GM12878 (cell line): ENCODE data around the gene HOXD3. TPM values are rescaled to one million over a fixed set of nuclear protein-coding genes. Genes with fewer than 3 reads are reported as not detected.

Source experiments
- CEBPB ChIP-seq, 2 experiments: fragments of 150-350 bp in 1 of 2; IDR thresholded peaks; 2 replicates each; pipeline ENCODE4 v1.6.1; 2012 to 2014; ENCODE audit warnings: low read depth in 2 of 2, low read length in 2 of 2, borderline replicate concordance in 1 of 2, inconsistent platforms in 1 of 2
- CREM ChIP-seq: IDR thresholded peaks from 2 replicates; pipeline ENCODE4 v1.6.1; 2014; ENCODE audit warnings: antibody characterized with exemption, low read depth
- EED ChIP-seq: sonication (generic); IDR thresholded peaks from 2 replicates; pipeline ENCODE4 v1.6.1; 2016; ENCODE audit warnings: antibody characterized with exemption, low read depth
- EP300 ChIP-seq, 2 experiments: fragments of 150-350 bp in 1 of 2; IDR thresholded peaks; 2 replicates each; pipeline ENCODE4 v1.6.1; 2011 to 2012; ENCODE audit warnings: low read depth in 2 of 2, low read length in 2 of 2, borderline replicate concordance in 1 of 2, improper control_type of control experiment in 1 of 2, inconsistent platforms in 1 of 2; ENCODE audit not compliant: control insufficient read depth in 1 of 2
- ETV6 ChIP-seq, 2 experiments: fragments of 450-650 bp in 1 of 2; IDR thresholded peaks in 1 of 2; conservative IDR thresholded peaks in 1 of 2; 2 replicates each; pipeline ENCODE4 v1.6.1; 2014; ENCODE audit warnings: antibody characterized with exemption in 1 of 2, borderline replicate concordance in 1 of 2, low read depth in 1 of 2, mild to moderate bottlenecking in 1 of 2, moderate library complexity in 1 of 2
- FOS ChIP-seq: IDR thresholded peaks from 3 replicates; pipeline ENCODE4 v1.6.1; 2011; ENCODE audit warnings: borderline replicate concordance; ENCODE audit not compliant: insufficient read length; ENCODE audit errors: extremely low read depth
- FOXM1 ChIP-seq: IDR thresholded peaks from 2 replicates; pipeline ENCODE4 v1.6.1; 2012; ENCODE audit warnings: low read depth, mild to moderate bottlenecking, inconsistent platforms, low read length, moderate library complexity
- GABPA ChIP-seq: IDR thresholded peaks from 2 replicates; pipeline ENCODE4 v1.6.1; 2014; ENCODE audit warnings: antibody characterized with exemption, low read depth, mild to moderate bottlenecking, inconsistent platforms
- IRF4 ChIP-seq: IDR thresholded peaks from 2 replicates; pipeline ENCODE4 v1.6.1; 2011; ENCODE audit warnings: low read depth, low read length
- JUNB ChIP-seq: IDR thresholded peaks from 2 replicates; pipeline ENCODE4 v1.6.1; 2016; ENCODE audit warnings: antibody characterized with exemption, mild to moderate bottlenecking
- JUND ChIP-seq: IDR thresholded peaks from 2 replicates; pipeline ENCODE4 v1.6.1; 2012; ENCODE audit warnings: low read depth, mild to moderate bottlenecking, low read length, improper control_type of control experiment, moderate library complexity
- LARP7 ChIP-seq: fragments of 450-650 bp; IDR thresholded peaks from 2 replicates; pipeline ENCODE4 v1.6.1; 2017; ENCODE audit warnings: mild to moderate bottlenecking
- SRF ChIP-seq, 2 experiments: IDR thresholded peaks; 2 replicates each; pipeline ENCODE4 v1.6.1; 2011; ENCODE audit warnings: low read depth in 2 of 2, low read length in 2 of 2, mild to moderate bottlenecking in 1 of 2, moderate library complexity in 1 of 2
- SUZ12 ChIP-seq: fragments of 200-600 bp; sonication (generic); IDR thresholded peaks from one replicate; pipeline ENCODE4 v1.6.1; 2018; ENCODE audit warnings: antibody characterized with exemption, mild to moderate bottlenecking; ENCODE audit not compliant: unreplicated experiment
- TCF12 ChIP-seq: IDR thresholded peaks from 2 replicates; pipeline ENCODE4 v1.6.1; 2011; ENCODE audit warnings: low read depth, mild to moderate bottlenecking, low read length
- YBX1 ChIP-seq: fragments of 450-650 bp; IDR thresholded peaks from 2 replicates; pipeline ENCODE4 v1.6.1; 2016; ENCODE audit warnings: antibody characterized with exemption
- ZNF24 ChIP-seq: fragments of 450-650 bp; IDR thresholded peaks from 2 replicates; pipeline ENCODE4 v1.6.1; 2017; ENCODE audit warnings: antibody characterized with exemption, mild to moderate bottlenecking
- ZNF384 ChIP-seq: IDR thresholded peaks from 2 replicates; pipeline ENCODE4 v1.6.1; 2012; ENCODE audit warnings: low read depth, mild to moderate bottlenecking, low read length, improper control_type of control experiment, borderline replicate concordance
- polyA plus RNA-seq, 11 experiments: library from polyadenylated mRNA; depleted of rRNA in 4 of 11; unstranded in 6 of 11; stranded (reverse) in 5 of 11; fragments of >200 nt; fragmentation: Nextera tagmentation in 4 of 11; fragmentation: Illumina TruSeq in 1 of 11; extraction: Ambion mirVana in 4 of 11; extraction: Trizol in 1 of 11; gene quantifications; 1 replicate in 1 of 11; 2 replicates in 10 of 11; pipeline versions ENCODE4 v1.2.1 to v1.2.3, GENCODE V29; 2011 to 2016; ENCODE audit warnings: inconsistent platforms in 2 of 11, missing spikeins in 2 of 11, low read depth in 1 of 11
- total RNA-seq, 4 experiments: library from RNA; depleted of rRNA in 3 of 4; stranded (reverse); fragments of >200 nt in 3 of 4; fragmentation: Illumina TruSeq in 1 of 4; extraction: Trizol in 1 of 4; gene quantifications; 2 replicates each; pipeline versions ENCODE4 v1.2.1 to v1.2.3, GENCODE V29; 2013 to 2021
- TF ChIP-seq, protein P1 (sequence below): fragments of 450-650 bp; IDR thresholded peaks from 2 replicates; pipeline ENCODE4 v1.6.1; 2018; ENCODE audit warnings: borderline replicate concordance, mild to moderate bottlenecking; ENCODE audit not compliant: partially characterized antibody
- TF ChIP-seq, protein P2 (sequence below): IDR thresholded peaks from 2 replicates; pipeline ENCODE4 v1.6.1; 2012; ENCODE audit warnings: low read depth, low read length, improper control_type of control experiment
- TF ChIP-seq, protein P3 (sequence below): fragments of 450-650 bp; IDR thresholded peaks from 2 replicates; pipeline ENCODE4 v1.6.1; 2017; ENCODE audit warnings: mild to moderate bottlenecking, moderate library complexity
- TF ChIP-seq, protein P4 (sequence below): IDR thresholded peaks from 2 replicates; pipeline ENCODE4 v1.6.1; 2012; ENCODE audit warnings: low read depth, low read length, improper control_type of control experiment

HOXD3 gene
- total and polyA plus RNA-seq, 10 of the 15 experiments (the other 5 are each of a cell fraction or from before 2014, with no cell fraction given), result not detected

DNA sequence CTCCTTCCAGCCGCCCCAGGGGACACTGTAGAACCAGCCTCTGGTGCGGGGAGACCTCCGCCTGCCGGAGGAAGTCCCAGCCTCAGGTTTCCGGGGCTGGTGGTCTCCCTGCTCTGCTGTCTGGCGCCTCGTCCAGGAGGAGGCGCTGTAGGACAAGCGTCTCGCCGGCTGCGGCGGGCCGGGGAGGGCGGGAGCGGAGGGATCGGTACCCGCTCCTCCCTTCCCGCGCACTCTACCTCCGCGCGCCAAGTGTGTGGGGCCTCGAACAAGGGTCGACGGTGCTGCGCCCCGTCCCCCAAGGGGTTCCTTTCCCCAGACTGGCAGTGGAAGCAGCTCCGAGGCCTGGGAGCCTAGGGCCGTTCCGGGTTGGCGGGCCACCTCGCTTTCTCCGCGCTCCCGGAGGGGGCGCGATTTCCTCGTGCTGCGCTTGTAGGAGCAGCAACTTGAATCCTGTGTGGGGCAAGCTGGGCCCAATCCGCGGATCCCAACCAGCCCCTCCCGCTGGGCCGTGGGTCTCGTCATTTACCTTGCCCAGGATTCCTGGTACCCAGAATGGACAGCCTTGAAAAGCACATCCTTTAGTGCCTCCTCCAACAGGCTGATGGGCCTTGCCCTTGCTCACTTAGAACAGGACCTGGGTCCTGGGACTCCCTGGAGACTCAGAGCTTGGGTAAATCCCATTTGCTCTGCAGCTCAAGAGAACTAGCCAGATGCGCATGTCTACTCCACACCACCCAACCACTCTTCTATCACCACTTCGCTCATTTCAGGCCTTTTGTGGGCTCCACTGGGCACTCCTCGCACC lies 16.4 kb upstream of the HOXD3 start (continued):
- TF ChIP-seq, protein P1, sequence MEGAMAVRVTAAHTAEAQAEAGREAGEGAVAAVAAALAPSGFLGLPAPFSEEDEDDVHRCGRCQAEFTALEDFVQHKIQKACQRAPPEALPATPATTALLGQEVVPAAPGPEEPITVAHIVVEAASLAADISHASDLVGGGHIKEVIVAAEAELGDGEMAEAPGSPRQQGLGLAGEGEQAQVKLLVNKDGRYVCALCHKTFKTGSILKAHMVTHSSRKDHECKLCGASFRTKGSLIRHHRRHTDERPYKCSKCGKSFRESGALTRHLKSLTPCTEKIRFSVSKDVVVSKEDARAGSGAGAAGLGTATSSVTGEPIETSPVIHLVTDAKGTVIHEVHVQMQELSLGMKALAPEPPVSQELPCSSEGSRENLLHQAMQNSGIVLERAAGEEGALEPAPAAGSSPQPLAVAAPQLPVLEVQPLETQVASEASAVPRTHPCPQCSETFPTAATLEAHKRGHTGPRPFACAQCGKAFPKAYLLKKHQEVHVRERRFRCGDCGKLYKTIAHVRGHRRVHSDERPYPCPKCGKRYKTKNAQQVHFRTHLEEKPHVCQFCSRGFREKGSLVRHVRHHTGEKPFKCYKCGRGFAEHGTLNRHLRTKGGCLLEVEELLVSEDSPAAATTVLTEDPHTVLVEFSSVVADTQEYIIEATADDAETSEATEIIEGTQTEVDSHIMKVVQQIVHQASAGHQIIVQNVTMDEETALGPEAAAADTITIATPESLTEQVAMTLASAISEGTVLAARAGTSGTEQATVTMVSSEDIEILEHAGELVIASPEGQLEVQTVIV, result no peak
- TF ChIP-seq FOS, result no peak
- TF ChIP-seq FOXM1, result peak; percentile 34; the same call in 1 of the 2 replicates
- no peak for TF ChIP-seq SRF (IDR thresholded peaks at IDR 0.05; ENCODE audit: low read depth in 2 of 2, low read length in 2 of 2)
- TF ChIP-seq CEBPB (IDR thresholded peaks at IDR 0.05; ENCODE audit: borderline replicate concordance in 1 of 2, low read depth in 2 of 2, low read length in 2 of 2), result no peak
- TF ChIP-seq EP300 (IDR thresholded peaks at IDR 0.05; ENCODE audit: borderline replicate concordance in 1 of 2, control insufficient read depth in 1 of 2, low read depth in 2 of 2, low read length in 2 of 2), result no peak
- no peak for TF ChIP-seq ETV6 (conservative IDR thresholded peaks at IDR 0.05 in 1 of 2, IDR thresholded peaks at IDR 0.05 in 1 of 2; ENCODE audit: borderline replicate concordance in 1 of 2, low read depth in 1 of 2)
- TF ChIP-seq TCF12, result no peak
- TF ChIP-seq SUZ12, result no peak
- TF ChIP-seq ZNF384, result no peak
- TF ChIP-seq GABPA, result no peak
- TF ChIP-seq JUND, result no peak
- TF ChIP-seq, protein P2, sequence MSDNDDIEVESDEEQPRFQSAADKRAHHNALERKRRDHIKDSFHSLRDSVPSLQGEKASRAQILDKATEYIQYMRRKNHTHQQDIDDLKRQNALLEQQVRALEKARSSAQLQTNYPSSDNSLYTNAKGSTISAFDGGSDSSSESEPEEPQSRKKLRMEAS, result peak; percentile 53; the same call in 1 of the 2 replicates
- TF ChIP-seq CREM, result no peak
- no peak for TF ChIP-seq ZNF24
- no peak for TF ChIP-seq YBX1
- TF ChIP-seq LARP7, result peak; percentile 87
- TF ChIP-seq, protein P3, sequence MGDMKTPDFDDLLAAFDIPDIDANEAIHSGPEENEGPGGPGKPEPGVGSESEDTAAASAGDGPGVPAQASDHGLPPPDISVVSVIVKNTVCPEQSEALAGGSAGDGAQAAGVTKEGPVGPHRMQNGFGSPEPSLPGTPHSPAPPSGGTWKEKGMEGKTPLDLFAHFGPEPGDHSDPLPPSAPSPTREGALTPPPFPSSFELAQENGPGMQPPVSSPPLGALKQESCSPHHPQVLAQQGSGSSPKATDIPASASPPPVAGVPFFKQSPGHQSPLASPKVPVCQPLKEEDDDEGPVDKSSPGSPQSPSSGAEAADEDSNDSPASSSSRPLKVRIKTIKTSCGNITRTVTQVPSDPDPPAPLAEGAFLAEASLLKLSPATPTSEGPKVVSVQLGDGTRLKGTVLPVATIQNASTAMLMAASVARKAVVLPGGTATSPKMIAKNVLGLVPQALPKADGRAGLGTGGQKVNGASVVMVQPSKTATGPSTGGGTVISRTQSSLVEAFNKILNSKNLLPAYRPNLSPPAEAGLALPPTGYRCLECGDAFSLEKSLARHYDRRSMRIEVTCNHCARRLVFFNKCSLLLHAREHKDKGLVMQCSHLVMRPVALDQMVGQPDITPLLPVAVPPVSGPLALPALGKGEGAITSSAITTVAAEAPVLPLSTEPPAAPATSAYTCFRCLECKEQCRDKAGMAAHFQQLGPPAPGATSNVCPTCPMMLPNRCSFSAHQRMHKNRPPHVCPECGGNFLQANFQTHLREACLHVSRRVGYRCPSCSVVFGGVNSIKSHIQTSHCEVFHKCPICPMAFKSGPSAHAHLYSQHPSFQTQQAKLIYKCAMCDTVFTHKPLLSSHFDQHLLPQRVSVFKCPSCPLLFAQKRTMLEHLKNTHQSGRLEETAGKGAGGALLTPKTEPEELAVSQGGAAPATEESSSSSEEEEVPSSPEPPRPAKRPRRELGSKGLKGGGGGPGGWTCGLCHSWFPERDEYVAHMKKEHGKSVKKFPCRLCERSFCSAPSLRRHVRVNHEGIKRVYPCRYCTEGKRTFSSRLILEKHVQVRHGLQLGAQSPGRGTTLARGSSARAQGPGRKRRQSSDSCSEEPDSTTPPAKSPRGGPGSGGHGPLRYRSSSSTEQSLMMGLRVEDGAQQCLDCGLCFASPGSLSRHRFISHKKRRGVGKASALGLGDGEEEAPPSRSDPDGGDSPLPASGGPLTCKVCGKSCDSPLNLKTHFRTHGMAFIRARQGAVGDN, result 0 out of 2 replicates have a peak, but pooled peaks have one; percentile 25
- TF ChIP-seq, protein P4, sequence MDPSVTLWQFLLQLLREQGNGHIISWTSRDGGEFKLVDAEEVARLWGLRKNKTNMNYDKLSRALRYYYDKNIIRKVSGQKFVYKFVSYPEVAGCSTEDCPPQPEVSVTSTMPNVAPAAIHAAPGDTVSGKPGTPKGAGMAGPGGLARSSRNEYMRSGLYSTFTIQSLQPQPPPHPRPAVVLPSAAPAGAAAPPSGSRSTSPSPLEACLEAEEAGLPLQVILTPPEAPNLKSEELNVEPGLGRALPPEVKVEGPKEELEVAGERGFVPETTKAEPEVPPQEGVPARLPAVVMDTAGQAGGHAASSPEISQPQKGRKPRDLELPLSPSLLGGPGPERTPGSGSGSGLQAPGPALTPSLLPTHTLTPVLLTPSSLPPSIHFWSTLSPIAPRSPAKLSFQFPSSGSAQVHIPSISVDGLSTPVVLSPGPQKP, result 0 out of 2 replicates have a peak, but pooled peaks have one; percentile 32
- 0 out of 2 replicates have a peak, but pooled peaks have one; percentile 22 for TF ChIP-seq EED
- TF ChIP-seq IRF4, result no peak
- no peak for TF ChIP-seq JUNB
